GM20431 (cell line): ENCODE measurements around the gene GRHL3.

ENCODE experiments used
- in situ Hi-C: fragments of 300-500 bp; cut with MseI, MboI; formaldehyde crosslinking; loops from one replicate; pipeline ENCODE4 v1.15.0; 2020; ENCODE audit warnings: low sequenced_read_pairs; ENCODE audit not compliant: unreplicated experiment

GRHL3 gene

GRCh38 chr1:24388331-24388885 is 69.3 kb downstream of the GRHL3 start:
- in situ Hi-C loops, result loop anchor here (10.0 kb wide), 1 partner anchor 184 kb away; no protein-coding TSS in a partner anchor

- in situ Hi-C loops, result loop anchor here (10.0 kb wide), 1 partner anchor 184 kb away; no protein-coding TSS in a partner anchor
These were observed 70.1 kb downstream of the GRHL3 start for GRCh38 chr1:24389231-24389678.

- in situ Hi-C loops, result no loop called here
These were observed 72.0 kb downstream of the GRHL3 start for GRCh38 chr1:24390924-24391782.

GRCh38 chr1:24391882-24392603 is 72.9 kb downstream of the GRHL3 start:
- in situ Hi-C loops, result no loop called here

GRCh38 chr1:24392604-24392946 is 73.4 kb downstream of the GRHL3 start:
- in situ Hi-C loops, result no loop called here

GRCh38 chr1:24392982-24393650 is 74.0 kb downstream of the GRHL3 start:
- in situ Hi-C loops, result no loop called here

- in situ Hi-C loops, result no loop called here
These were observed 74.7 kb downstream of the GRHL3 start for GRCh38 chr1:24393892-24394291.

GRCh38 chr1:24400065-24400464 is 80.9 kb downstream of the GRHL3 start:
- in situ Hi-C loops, result loop anchor here (25.0 kb wide), 1 partner anchor 187 kb away; no protein-coding TSS in a partner anchor

GRCh38 chr1:24403806-24404205 is 84.6 kb downstream of the GRHL3 start:
- in situ Hi-C loops, result loop anchor here (25.0 kb wide), 1 partner anchor 183 kb away; no protein-coding TSS in a partner anchor
